IMR-90 (cell line): ENCODE data around the gene RNF123. TPM values are rescaled to one million over a fixed set of nuclear protein-coding genes. Genes with fewer than 3 reads are reported as not detected.
A peak's percentile ranks its signal among the peaks of the same experiment; 100 is the strongest.

Experiments
- ATAC-seq: fragments of 200-7000 bp; cut with Tn5 transposase; 2 replicates; pipeline ENCODE4 v1.9.1; 2020; ENCODE audit warnings: low read depth, mild to moderate bottlenecking, moderate library complexity
- Bru-seq: library from RNA; stranded (reverse); fragments of 400-500 nt; gene quantifications from one replicate; lab custom pipeline; 2021; lab: Mats Ljungman, UMichigan
- BruChase-seq, 2 experiments: library from RNA; stranded (reverse); fragments of 400-500 nt; gene quantifications; one replicate each; lab custom pipeline; 2021; lab: Mats Ljungman, UMichigan
- BruUV-seq: library from RNA; stranded (reverse); fragments of 400-500 nt; replicated peaks from 2 replicates; lab custom pipeline; 2021; lab: Mats Ljungman, UMichigan
- CTCF ChIA-PET: fragments of 300-600 bp; formaldehyde crosslinking; extraction: SDS; loops from one replicate; lab custom pipeline; 2021; ENCODE audit warnings: antibody characterized with exemption; lab: Yijun Ruan, JAX
- POLR2A ChIA-PET: fragments of 300-600 bp; sonication (Branson Sonifier 250); formaldehyde crosslinking; loops from one replicate; lab custom pipeline; 2022; ENCODE audit warnings: antibody characterized with exemption; ENCODE audit not compliant: unreplicated experiment; lab: Charles Lee
- DNase-seq: peaks from one replicate; pipeline ENCODE4 v3.0.0; 2013
- H2AFZ ChIP-seq: replicated peaks from 2 replicates; pipeline ENCODE3; 2013; ENCODE audit warnings: low read length, mild to moderate bottlenecking; ENCODE audit not compliant: poor library complexity
- H2AK5ac ChIP-seq: 2 replicates; pipeline ENCODE4 v1.6.1; 2013; ENCODE audit warnings: low read depth, low read length, inconsistent platforms
- H2AK9ac ChIP-seq: replicated peaks from 2 replicates; pipeline ENCODE3; 2013; ENCODE audit warnings: mild to moderate bottlenecking, low read depth, low read length, moderate library complexity; ENCODE audit not compliant: poor library complexity
- H2BK120ac ChIP-seq: 2 replicates; pipeline ENCODE4 v1.6.1; 2013; ENCODE audit warnings: low read depth, low read length, inconsistent platforms
- H2BK15ac ChIP-seq: 3 replicates; pipeline ENCODE4 v1.6.1; 2013; ENCODE audit warnings: low read depth, low read length, inconsistent platforms
- H2BK20ac ChIP-seq: 2 replicates; pipeline ENCODE4 v1.6.1; 2013; ENCODE audit warnings: low read depth, mild to moderate bottlenecking, inconsistent platforms, low read length, moderate library complexity
- H2BK5ac ChIP-seq: 2 replicates; pipeline ENCODE4 v1.6.1; 2013; ENCODE audit warnings: mild to moderate bottlenecking, low read depth, low read length, inconsistent platforms; ENCODE audit not compliant: poor library complexity, severe bottlenecking
- H3K14ac ChIP-seq: replicated peaks from 2 replicates; pipeline ENCODE4 v1.6.1; 2013; ENCODE audit warnings: low read depth, low read length, inconsistent platforms
- H3K18ac ChIP-seq: 2 replicates; pipeline ENCODE4 v1.6.1; 2013; ENCODE audit warnings: low read depth, low read length, control low read depth
- H3K23ac ChIP-seq: 2 replicates; pipeline ENCODE4 v1.6.1; 2013; ENCODE audit warnings: low read depth, low read length, inconsistent platforms
- H3K27ac ChIP-seq: 2 replicates; pipeline ENCODE4 v1.5.1; 2013; ENCODE audit warnings: mild to moderate bottlenecking, control low read depth, low read length; ENCODE audit not compliant: insufficient read depth
- H3K27me3 ChIP-seq: 2 replicates; pipeline ENCODE4 v1.6.1; 2013; ENCODE audit warnings: low read length; ENCODE audit not compliant: control insufficient read depth, insufficient read depth
- H3K36me3 ChIP-seq: 2 replicates; pipeline ENCODE4 v1.6.1; 2013; ENCODE audit warnings: low read length, mixed read lengths; ENCODE audit not compliant: control insufficient read depth, insufficient read depth
- H3K4ac ChIP-seq: 2 replicates; pipeline ENCODE4 v1.6.1; 2013; ENCODE audit warnings: low read depth, low read length, inconsistent platforms
- H3K4me1 ChIP-seq: 2 replicates; pipeline ENCODE4 v1.6.1; 2013; ENCODE audit warnings: low read length, mixed read lengths; ENCODE audit not compliant: control insufficient read depth, insufficient read depth
- H3K4me2 ChIP-seq: 2 replicates; pipeline ENCODE4 v1.6.1; 2013; ENCODE audit warnings: low read depth, mild to moderate bottlenecking, control low read depth, low read length, moderate library complexity
- H3K4me3 ChIP-seq: 2 replicates; pipeline ENCODE4 v1.5.1; 2013; ENCODE audit warnings: low read depth, mild to moderate bottlenecking, control low read depth, low read length, moderate library complexity; ENCODE audit not compliant: insufficient read depth
- H3K56ac ChIP-seq: 2 replicates; pipeline ENCODE4 v1.6.1; 2013; ENCODE audit warnings: low read length, inconsistent platforms; ENCODE audit not compliant: insufficient read depth; ENCODE audit errors: extremely low read depth
- H3K79me1 ChIP-seq, 2 experiments: 2 replicates each; pipeline ENCODE4 v1.6.1; 2013; ENCODE audit warnings: low read length in 2 of 2, inconsistent platforms in 1 of 2, low read depth in 1 of 2
- H3K9ac ChIP-seq: 2 replicates; pipeline ENCODE4 v1.6.1; 2013; ENCODE audit warnings: low read depth, low read length, control low read depth
- H3K9me1 ChIP-seq: 2 replicates; pipeline ENCODE4 v1.6.1; 2013; ENCODE audit warnings: low read length, inconsistent platforms; ENCODE audit not compliant: insufficient read depth
- H3K9me3 ChIP-seq: 2 replicates; pipeline ENCODE4 v1.6.1; 2013; ENCODE audit warnings: low read length; ENCODE audit not compliant: control insufficient read depth, insufficient read depth
- H4K20me1 ChIP-seq: 2 replicates; pipeline ENCODE4 v1.6.1; 2013; ENCODE audit warnings: low read length, inconsistent platforms; ENCODE audit not compliant: insufficient read depth
- H4K5ac ChIP-seq: 2 replicates; pipeline ENCODE4 v1.6.1; 2013; ENCODE audit warnings: mild to moderate bottlenecking, low read depth, low read length, control low read depth
- H4K8ac ChIP-seq, 2 experiments: 2 replicates each; pipeline ENCODE4 v1.6.1; 2013; ENCODE audit warnings: low read depth in 2 of 2, low read length in 2 of 2, control low read depth in 1 of 2, inconsistent platforms in 1 of 2
- H4K91ac ChIP-seq: 2 replicates; pipeline ENCODE4 v1.6.1; 2013; ENCODE audit warnings: low read depth, low read length, inconsistent platforms; ENCODE audit not compliant: insufficient read depth
- BHLHE40 ChIP-seq: fragments of 150-350 bp; IDR thresholded peaks from 2 replicates; pipeline ENCODE4 v1.6.1; 2016; ENCODE audit warnings: mild to moderate bottlenecking, low read depth, low read length
- CEBPB ChIP-seq: IDR thresholded peaks from 2 replicates; pipeline ENCODE4 v1.6.1; 2012; ENCODE audit warnings: low read depth, low read length, improper control_type of control experiment
- CHD1 ChIP-seq: IDR thresholded peaks from 2 replicates; pipeline ENCODE4 v1.6.1; 2012; ENCODE audit warnings: low read depth, low read length, improper control_type of control experiment
- MAZ ChIP-seq: IDR thresholded peaks from 2 replicates; pipeline ENCODE4 v1.6.1; 2012; ENCODE audit warnings: low read depth, mild to moderate bottlenecking, low read length, improper control_type of control experiment, moderate library complexity, borderline replicate concordance
- MXI1 ChIP-seq: IDR thresholded peaks from 2 replicates; pipeline ENCODE4 v1.6.1; 2012; ENCODE audit warnings: low read depth, mild to moderate bottlenecking, low read length, moderate library complexity, borderline replicate concordance
- NFE2L2 ChIP-seq: fragments of 150-350 bp; IDR thresholded peaks from 2 replicates; pipeline ENCODE4 v1.6.1; 2016; ENCODE audit warnings: low read depth, mild to moderate bottlenecking, low read length
- POLR2A ChIP-seq: IDR thresholded peaks from 2 replicates; pipeline ENCODE4 v1.6.1; 2012; ENCODE audit warnings: mild to moderate bottlenecking, low read depth, low read length
- RAD21 ChIP-seq: IDR thresholded peaks from 2 replicates; pipeline ENCODE4 v1.6.1; 2012; ENCODE audit warnings: low read length, improper control_type of control experiment
- RCOR1 ChIP-seq: IDR thresholded peaks from 2 replicates; pipeline ENCODE4 v1.6.1; 2012; ENCODE audit warnings: mild to moderate bottlenecking, low read length, improper control_type of control experiment; ENCODE audit not compliant: insufficient replicate concordance
- RFX5 ChIP-seq: IDR thresholded peaks from 2 replicates; pipeline ENCODE4 v1.8.0; 2012; ENCODE audit warnings: low read depth, mild to moderate bottlenecking, low read length, moderate library complexity
- WGBS, 2 experiments: methylation state at CpG; one replicate each; pipeline versions ENCODE4 v1.1.5 to v1.1.7; 2013; ENCODE audit warnings: missing lambda C conversion rate in 2 of 2; ENCODE audit not compliant: insufficient read length in 1 of 2; ENCODE audit errors: extremely low coverage in 2 of 2; 5-methylcytosine and 5-hydroxymethylcytosine counted together
- dilution Hi-C: fragments of 300-500 bp; cut with HindIII; formaldehyde crosslinking; loops from one replicate; pipeline ENCODE4 v1.14.3; 2018; ENCODE audit warnings: low sequenced_read_pairs; ENCODE audit not compliant: unreplicated experiment
- in situ Hi-C: fragments of 300-500 bp; cut with MboI; formaldehyde crosslinking; loops from 3 replicates; pipeline ENCODE4 v1.14.3; 2019; ENCODE audit warnings: low sequenced_read_pairs, inconsistent platforms, mixed read lengths
- intact Hi-C: fragments of 100-400 bp; cut with micrococcal nuclease; formaldehyde crosslinking; loops from 2 replicates; pipeline ENCODE4 v1.10.0; 2022
- long read RNA-seq: library from polyadenylated mRNA; unstranded; transcript quantifications from one replicate; pipeline ENCODE4 v2.0.0, GENCODE V29; 2021; ENCODE audit not compliant: unreplicated experiment
- polyA plus RNA-seq, 3 experiments: library from polyadenylated mRNA; depleted of rRNA; stranded (reverse); fragments of >200 nt; gene quantifications; 2 replicates each; pipeline ENCODE4 v1.2.3, GENCODE V29; 2012; ENCODE audit warnings: low replicate concordance in 1 of 3
- total RNA-seq: library from RNA; depleted of rRNA; stranded (reverse); fragments of >200 nt; gene quantifications from 2 replicates; pipeline ENCODE4 v1.2.3, GENCODE V29; 2012; rRNA removed
- TF ChIP-seq, protein P1 (sequence below): fragments of 150-350 bp; IDR thresholded peaks from 2 replicates; pipeline ENCODE4 v1.6.1; 2016; ENCODE audit warnings: low read depth, mild to moderate bottlenecking, low read length, moderate library complexity, borderline replicate concordance
- TF ChIP-seq, protein P2 (sequence below): conservative IDR thresholded peaks from 2 replicates; pipeline ENCODE4 v1.5.1; 2012; ENCODE audit warnings: mild to moderate bottlenecking, low read depth, low read length, improper control_type of control experiment

RNF123 gene
- total RNA-seq (10.8 and 13.4 TPM in 2 replicates), polyA plus RNA-seq (2012; rRNA removed) (37.7 and 45.6 TPM in 2 replicates), Bru-seq, nascent RNA (percentile 58 among the genes with signal in this experiment), BruChase-seq, experiment 1, labeled RNA remaining after a 6-hour chase (percentile 71 among the genes with signal in this experiment), BruChase-seq, experiment 2, labeled RNA remaining after a 2-hour chase (percentile 71 among the genes with signal in this experiment)
- 28.6 and 37.8 TPM in 2 replicates for polyA plus RNA-seq (2012; cell fraction: cytosol; rRNA removed)
- polyA plus RNA-seq (2012; cell fraction: nucleus; rRNA removed; ENCODE audit: low replicate concordance): 86.9 and 207 TPM in 2 replicates
- long read RNA-seq, full-length matches to known transcripts: 8 of 50 reads
- long read RNA-seq, partial matches to known transcripts: 21 of 50 reads
- long read RNA-seq, other reads (novel, unspliced or antisense): 21 of 50 reads

DNA sequence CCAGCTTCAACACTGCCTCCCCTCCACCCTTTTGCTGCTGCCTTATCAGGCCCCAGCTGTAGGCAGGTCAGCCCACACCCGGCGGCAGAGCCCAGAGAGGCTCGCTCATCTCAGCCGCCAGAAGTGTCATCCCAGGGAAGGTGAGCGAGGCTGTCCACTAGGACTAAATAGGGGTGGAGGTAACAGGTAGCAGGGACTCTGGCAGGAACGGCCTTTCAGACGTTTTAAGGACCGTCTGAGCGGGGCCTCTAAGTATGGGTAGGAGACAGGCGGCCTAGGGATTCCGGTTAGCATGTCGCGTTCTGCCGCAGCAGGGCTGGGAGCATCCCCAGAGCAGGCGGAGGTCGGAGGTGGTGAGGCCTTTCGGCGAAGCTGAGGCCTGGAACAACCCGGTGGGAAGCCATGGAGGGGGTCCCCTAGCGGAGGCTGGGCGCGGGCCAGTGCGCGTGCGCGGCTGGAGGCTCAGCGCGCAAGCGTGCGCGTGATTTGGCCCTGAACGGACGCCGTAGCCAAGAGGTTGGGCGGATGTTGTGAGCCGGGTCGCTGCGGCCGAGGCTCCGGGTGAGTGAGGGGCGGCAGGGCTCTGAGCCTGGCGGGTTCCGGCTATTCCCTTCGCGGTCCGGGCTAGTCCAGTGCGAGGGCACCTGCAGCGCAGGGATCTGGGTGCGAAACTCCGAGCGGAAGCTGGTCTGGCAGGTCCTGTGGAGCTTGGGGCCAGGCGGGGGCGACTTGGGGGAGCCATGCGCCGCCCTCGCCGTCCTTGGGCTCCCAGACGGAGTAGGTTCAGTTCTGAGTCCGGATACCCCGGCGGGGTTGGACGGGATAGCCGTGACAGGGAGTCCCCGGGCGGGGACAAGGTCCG, at the start of gene RNF123, which contains the start of gene MST1:
Gene RNF123 (plus strand): TSS at position 512 of the 862 bp plus-strand sequence. CDS start 1,609 bp downstream, outside the sequence.
Gene MST1 (minus strand): TSS at position 429 of the 862 bp plus-strand sequence. CDS start 783 bp downstream, outside the sequence.
- peak; percentile 89 for DNase-seq
- peak within 1 kb of the TSS; percentile 79 for H3K4me3 ChIP-seq
- H2AK9ac ChIP-seq: peak within 1 kb of the TSS; percentile 65
- H2BK5ac ChIP-seq: peak within 1 kb of the TSS; percentile 69
- peak within 1 kb of the TSS; percentile 80 for H3K4me2 ChIP-seq
- in situ Hi-C loops: no loop called here
- H2AK5ac ChIP-seq: peak within 1 kb of the TSS; percentile 94
- no TSS peak for BruUV-seq
- ChIA-PET CTCF (no interaction called here), POLR2A (no interaction called here)
- peak within 1 kb of the TSS; percentile 96 to 98 for H4K8ac ChIP-seq
- H2AFZ ChIP-seq: peak within 1 kb of the TSS; percentile 93
- H3K56ac ChIP-seq: peak within 1 kb of the TSS; percentile 55
- dilution Hi-C loops: no loop called here
- peaks cover 2% of the 10 kb centered on the region; the same call in 1 of the 2 replicates for H3K4me1 ChIP-seq
- H3K36me3 ChIP-seq: peaks cover 4% of the 10 kb centered on the region
- H3K9me1 ChIP-seq: no peaks in the 10 kb centered on the region
- H2BK120ac ChIP-seq: 0 out of 2 replicates have a peak within 1 kb of the TSS, but pooled peaks have one; percentile 20
- H3K27ac ChIP-seq: peak within 1 kb of the TSS; percentile 84
- no peak for TF ChIP-seq RFX5
- TF ChIP-seq RAD21: no peak
- TF ChIP-seq CEBPB: no peak
- TF ChIP-seq MXI1: 0 out of 2 replicates have a peak, but pooled peaks have one; percentile 26
- TF ChIP-seq CHD1: no peak
- TF ChIP-seq RCOR1: no peak
- no peak for TF ChIP-seq POLR2A
- TF ChIP-seq, protein P1, sequence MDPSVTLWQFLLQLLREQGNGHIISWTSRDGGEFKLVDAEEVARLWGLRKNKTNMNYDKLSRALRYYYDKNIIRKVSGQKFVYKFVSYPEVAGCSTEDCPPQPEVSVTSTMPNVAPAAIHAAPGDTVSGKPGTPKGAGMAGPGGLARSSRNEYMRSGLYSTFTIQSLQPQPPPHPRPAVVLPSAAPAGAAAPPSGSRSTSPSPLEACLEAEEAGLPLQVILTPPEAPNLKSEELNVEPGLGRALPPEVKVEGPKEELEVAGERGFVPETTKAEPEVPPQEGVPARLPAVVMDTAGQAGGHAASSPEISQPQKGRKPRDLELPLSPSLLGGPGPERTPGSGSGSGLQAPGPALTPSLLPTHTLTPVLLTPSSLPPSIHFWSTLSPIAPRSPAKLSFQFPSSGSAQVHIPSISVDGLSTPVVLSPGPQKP: no peak
- TF ChIP-seq MAZ: peak; percentile 68; the same call in 1 of the 2 replicates
- TF ChIP-seq BHLHE40: no peak
- TF ChIP-seq, protein P2, sequence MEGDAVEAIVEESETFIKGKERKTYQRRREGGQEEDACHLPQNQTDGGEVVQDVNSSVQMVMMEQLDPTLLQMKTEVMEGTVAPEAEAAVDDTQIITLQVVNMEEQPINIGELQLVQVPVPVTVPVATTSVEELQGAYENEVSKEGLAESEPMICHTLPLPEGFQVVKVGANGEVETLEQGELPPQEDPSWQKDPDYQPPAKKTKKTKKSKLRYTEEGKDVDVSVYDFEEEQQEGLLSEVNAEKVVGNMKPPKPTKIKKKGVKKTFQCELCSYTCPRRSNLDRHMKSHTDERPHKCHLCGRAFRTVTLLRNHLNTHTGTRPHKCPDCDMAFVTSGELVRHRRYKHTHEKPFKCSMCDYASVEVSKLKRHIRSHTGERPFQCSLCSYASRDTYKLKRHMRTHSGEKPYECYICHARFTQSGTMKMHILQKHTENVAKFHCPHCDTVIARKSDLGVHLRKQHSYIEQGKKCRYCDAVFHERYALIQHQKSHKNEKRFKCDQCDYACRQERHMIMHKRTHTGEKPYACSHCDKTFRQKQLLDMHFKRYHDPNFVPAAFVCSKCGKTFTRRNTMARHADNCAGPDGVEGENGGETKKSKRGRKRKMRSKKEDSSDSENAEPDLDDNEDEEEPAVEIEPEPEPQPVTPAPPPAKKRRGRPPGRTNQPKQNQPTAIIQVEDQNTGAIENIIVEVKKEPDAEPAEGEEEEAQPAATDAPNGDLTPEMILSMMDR: peak; percentile 43
- TF ChIP-seq NFE2L2: no peak
- H3K9me3 ChIP-seq: no peaks in the 10 kb centered on the region
- no peaks in the 10 kb centered on the region for H4K20me1 ChIP-seq
- H2BK20ac ChIP-seq: no peak within 1 kb of the TSS
- peak within 1 kb of the TSS; percentile 93 for H3K4ac ChIP-seq
- H3K18ac ChIP-seq: 0 out of 2 replicates have a peak within 1 kb of the TSS, but pooled peaks have one; percentile 22
- H3K9ac ChIP-seq: peak within 1 kb of the TSS; percentile 89
- peak within 1 kb of the TSS; percentile 92 for H4K5ac ChIP-seq
- ATAC-seq: peak; percentile 83
- peak within 1 kb of the TSS; percentile 66 for H4K91ac ChIP-seq
- H3K23ac ChIP-seq: peak within 1 kb of the TSS; percentile 67; the same call in 1 of the 2 replicates
- 2% methylated on average over 35 of the region's 66 CpGs; no CpG with 5 or more reads in 1 of the 2 experiments for WGBS, 2 experiments
- peaks cover under 1 to 28% of the 10 kb centered on the region in 2 experiments for H3K79me1 ChIP-seq
- peak within 1 kb of the TSS; percentile 68 for H3K14ac ChIP-seq
- no peaks in the 10 kb centered on the region for H3K27me3 ChIP-seq
- H2BK15ac ChIP-seq: no peak within 1 kb of the TSS
- intact Hi-C loops: no loop called here
